Body of pancreas (tissue), 4 donors: ENCODE results near the gene SNAPC2.

Experiments
- POLR2A ChIP-seq, 3 donors: fragments of 450-650 bp; IDR thresholded peaks; one replicate each; pipeline ENCODE4 v1.6.1; 2016; ENCODE audit warnings: antibody characterized with exemption in 3 of 3, mild to moderate bottlenecking in 2 of 3
- TF ChIP-seq, protein P1 (sequence below), 7 experiments: fragments of 450-650 bp in 4 of 7; fragments of 200-600 bp in 3 of 7; sonication (generic) in 3 of 7; IDR thresholded peaks; one replicate each; pipeline ENCODE4 v1.5.1; 2016 to 2019; ENCODE audit warnings: antibody characterized with exemption in 7 of 7

DNA sequence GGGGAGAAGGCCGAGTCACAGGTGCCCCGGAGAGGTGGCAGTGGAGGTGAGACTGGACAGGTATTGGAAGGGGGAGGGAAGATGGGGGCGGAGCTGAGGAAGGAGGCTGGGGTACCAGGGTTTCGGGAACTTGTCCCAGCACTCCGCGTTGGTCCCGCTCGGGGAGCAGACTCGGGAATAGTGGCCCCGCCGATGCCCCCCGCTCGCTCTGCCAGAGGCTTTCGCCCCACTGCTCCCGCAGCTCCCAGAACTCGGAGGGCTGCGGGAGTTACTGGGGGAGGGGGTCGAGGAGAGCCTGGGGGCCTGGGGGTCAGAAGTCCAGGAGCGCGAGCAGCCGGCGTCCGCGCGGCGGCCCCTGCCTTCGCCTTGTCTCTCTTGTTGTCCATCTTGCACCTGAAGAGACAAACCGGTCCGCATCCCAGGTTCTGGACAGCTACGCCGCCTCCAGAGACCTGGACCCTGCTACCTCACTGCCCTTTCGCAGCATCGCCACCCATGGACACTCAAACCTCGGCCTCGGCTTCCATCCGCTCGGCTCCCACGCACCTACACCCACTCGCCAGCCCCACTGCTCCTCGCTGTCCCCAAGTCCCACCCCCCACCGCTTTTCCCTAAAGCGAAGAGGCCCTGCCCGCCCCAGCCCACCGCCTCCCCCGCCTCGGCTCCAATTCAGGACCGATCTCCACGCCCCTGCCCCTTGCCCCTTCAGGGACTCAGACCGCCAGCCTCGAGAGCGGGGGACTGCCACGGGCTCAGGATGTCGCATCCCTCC, 46.6 kb upstream of the SNAPC2 start:
- TF ChIP-seq, protein P1, sequence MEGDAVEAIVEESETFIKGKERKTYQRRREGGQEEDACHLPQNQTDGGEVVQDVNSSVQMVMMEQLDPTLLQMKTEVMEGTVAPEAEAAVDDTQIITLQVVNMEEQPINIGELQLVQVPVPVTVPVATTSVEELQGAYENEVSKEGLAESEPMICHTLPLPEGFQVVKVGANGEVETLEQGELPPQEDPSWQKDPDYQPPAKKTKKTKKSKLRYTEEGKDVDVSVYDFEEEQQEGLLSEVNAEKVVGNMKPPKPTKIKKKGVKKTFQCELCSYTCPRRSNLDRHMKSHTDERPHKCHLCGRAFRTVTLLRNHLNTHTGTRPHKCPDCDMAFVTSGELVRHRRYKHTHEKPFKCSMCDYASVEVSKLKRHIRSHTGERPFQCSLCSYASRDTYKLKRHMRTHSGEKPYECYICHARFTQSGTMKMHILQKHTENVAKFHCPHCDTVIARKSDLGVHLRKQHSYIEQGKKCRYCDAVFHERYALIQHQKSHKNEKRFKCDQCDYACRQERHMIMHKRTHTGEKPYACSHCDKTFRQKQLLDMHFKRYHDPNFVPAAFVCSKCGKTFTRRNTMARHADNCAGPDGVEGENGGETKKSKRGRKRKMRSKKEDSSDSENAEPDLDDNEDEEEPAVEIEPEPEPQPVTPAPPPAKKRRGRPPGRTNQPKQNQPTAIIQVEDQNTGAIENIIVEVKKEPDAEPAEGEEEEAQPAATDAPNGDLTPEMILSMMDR (IDR thresholded peaks at IDR 0.05): no peak
- TF ChIP-seq POLR2A (IDR thresholded peaks at IDR 0.05): no peak
